H9 (cell line): Measurements from ENCODE around the gene DISC1. TPM values are rescaled to one million over a fixed set of nuclear protein-coding genes. Genes with fewer than 3 reads are reported as not detected.

Source experiments
- DNase-seq: peaks from one replicate; pipeline ENCODE4 v3.0.0-alpha.2; 2017
- H2AFZ ChIP-seq: one replicate; pipeline ENCODE4 v1.6.1; 2013; ENCODE audit warnings: mild to moderate bottlenecking, low read length, control low read depth, moderate library complexity
- H2AK5ac ChIP-seq: 2 replicates; pipeline ENCODE4 v1.6.1; 2013; ENCODE audit warnings: low read length, control low read depth, mixed read lengths; ENCODE audit not compliant: insufficient read length
- H2BK120ac ChIP-seq: one replicate; pipeline ENCODE4 v1.6.1; 2013; ENCODE audit warnings: low read depth, mild to moderate bottlenecking, low read length, control low read depth, inconsistent platforms; ENCODE audit not compliant: poor library complexity, severe bottlenecking
- H2BK12ac ChIP-seq: 2 replicates; pipeline ENCODE4 v1.6.1; 2013; ENCODE audit warnings: low read length, control low read depth, mixed read lengths, low read depth; ENCODE audit not compliant: insufficient read length
- H2BK15ac ChIP-seq: 2 replicates; pipeline ENCODE4 v1.6.1; 2013; ENCODE audit warnings: low read depth, low read length, control low read depth
- H2BK20ac ChIP-seq: one replicate; pipeline ENCODE4 v1.6.1; 2013; ENCODE audit warnings: low read depth, mild to moderate bottlenecking, low read length, control low read depth, inconsistent platforms; ENCODE audit not compliant: poor library complexity, severe bottlenecking
- H2BK5ac ChIP-seq: 2 replicates; pipeline ENCODE4 v1.6.1; 2013; ENCODE audit warnings: low read length, control low read depth, mixed read lengths; ENCODE audit not compliant: insufficient read length
- H3K14ac ChIP-seq: 2 replicates; pipeline ENCODE4 v1.6.1; 2013; ENCODE audit warnings: low read length, control low read depth; ENCODE audit not compliant: insufficient read depth
- H3K18ac ChIP-seq: 2 replicates; pipeline ENCODE4 v1.6.1; 2013; ENCODE audit warnings: low read depth, mild to moderate bottlenecking, mixed read lengths, low read length, control low read depth; ENCODE audit not compliant: insufficient read length
- H3K23ac ChIP-seq: 2 replicates; pipeline ENCODE4 v1.6.1; 2013; ENCODE audit warnings: low read length, control low read depth, mixed read lengths, low read depth; ENCODE audit not compliant: insufficient read length
- H3K23me2 ChIP-seq: 2 replicates; pipeline ENCODE4 v1.6.1; 2013; ENCODE audit warnings: low read depth, mild to moderate bottlenecking, mixed read lengths, low read length, control low read depth; ENCODE audit not compliant: insufficient read length, poor library complexity, severe bottlenecking
- H3K27ac ChIP-seq: 2 replicates; pipeline ENCODE4 v1.5.1; 2013; ENCODE audit warnings: low read length, control low read depth, mixed read lengths, low read depth; ENCODE audit not compliant: insufficient read length
- H3K27me3 ChIP-seq: 2 replicates; pipeline ENCODE4 v1.6.1; 2013; ENCODE audit warnings: low read length, control low read depth, inconsistent platforms; ENCODE audit not compliant: insufficient read depth
- H3K4ac ChIP-seq: 2 replicates; pipeline ENCODE4 v1.6.1; 2013; ENCODE audit warnings: low read depth, mild to moderate bottlenecking, control low read depth, inconsistent platforms, low read length, moderate library complexity
- H3K4me1 ChIP-seq: 2 replicates; pipeline ENCODE4 v1.6.1; 2013; ENCODE audit warnings: low read length, control low read depth, inconsistent platforms; ENCODE audit not compliant: insufficient read depth
- H3K4me2 ChIP-seq: 2 replicates; pipeline ENCODE4 v1.6.1; 2013; ENCODE audit warnings: low read length, control low read depth, mixed read lengths; ENCODE audit not compliant: insufficient read length, insufficient read depth
- H3K56ac ChIP-seq: 2 replicates; pipeline ENCODE4 v1.6.1; 2013; ENCODE audit warnings: low read depth, mild to moderate bottlenecking, mixed read lengths, low read length, control low read depth; ENCODE audit not compliant: insufficient read length
- H3K79me1 ChIP-seq: 2 replicates; pipeline ENCODE4 v1.6.1; 2013; ENCODE audit warnings: low read depth, mild to moderate bottlenecking, moderate library complexity, low read length, control low read depth, inconsistent platforms; ENCODE audit not compliant: insufficient read depth, poor library complexity, severe bottlenecking
- H3K79me2 ChIP-seq: 2 replicates; pipeline ENCODE4 v1.6.1; 2013; ENCODE audit warnings: low read length, control low read depth, inconsistent platforms; ENCODE audit not compliant: insufficient read depth
- H3K9ac ChIP-seq: 2 replicates; pipeline ENCODE4 v1.6.1; 2013; ENCODE audit warnings: low read length, control low read depth, mixed read lengths; ENCODE audit not compliant: insufficient read length; ENCODE audit errors: extremely low read depth
- H3K9me3 ChIP-seq: one replicate; pipeline ENCODE4 v1.6.1; 2013; ENCODE audit warnings: low read depth, low read length, inconsistent platforms; ENCODE audit not compliant: control insufficient read depth
- H3T11ph ChIP-seq: one replicate; pipeline ENCODE4 v1.6.1; 2013; ENCODE audit warnings: mild to moderate bottlenecking, low read length, control low read depth, inconsistent platforms
- H4K20me1 ChIP-seq: one replicate; pipeline ENCODE4 v1.6.1; 2013; ENCODE audit not compliant: control insufficient read depth, insufficient read length, insufficient read depth
- H4K5ac ChIP-seq: 2 replicates; pipeline ENCODE4 v1.6.1; 2013; ENCODE audit warnings: low read depth, mild to moderate bottlenecking, mixed read lengths, low read length, control low read depth; ENCODE audit not compliant: insufficient read length
- H4K8ac ChIP-seq: replicated peaks from 2 replicates; pipeline ENCODE4 v1.6.1; 2013; ENCODE audit warnings: low read length, control low read depth, mixed read lengths, low read depth; ENCODE audit not compliant: insufficient read length
- H4K91ac ChIP-seq: 2 replicates; pipeline ENCODE4 v1.6.1; 2013; ENCODE audit warnings: low read depth, mild to moderate bottlenecking, moderate library complexity, mixed read lengths, low read length, control low read depth; ENCODE audit not compliant: insufficient read length
- H3K27ac Mint-ChIP-seq, 3 experiments: 2 replicates in 2 of 3; 3 replicates in 1 of 3; pipeline ENCODE4 v1.8.0; 2020 to 2021; ENCODE audit warnings: mixed read lengths in 3 of 3, mild to moderate bottlenecking in 1 of 3, moderate library complexity in 1 of 3
- H3K27me3 Mint-ChIP-seq: 2 replicates; pipeline ENCODE4 v1.8.0; 2021; ENCODE audit warnings: low read depth, mild to moderate bottlenecking, moderate library complexity, mixed read lengths
- H3K36me3 Mint-ChIP-seq, 3 experiments: 2 replicates in 2 of 3; 3 replicates in 1 of 3; pipeline ENCODE4 v1.8.0; 2020 to 2021; ENCODE audit warnings: low read depth in 3 of 3, mixed read lengths in 3 of 3; ENCODE audit not compliant: insufficient read depth in 1 of 3
- H3K4me1 Mint-ChIP-seq, 2 experiments: 2 replicates each; pipeline ENCODE4 v1.8.0; 2020; ENCODE audit warnings: mixed read lengths in 2 of 2
- H3K4me3 Mint-ChIP-seq, 2 experiments: 2 replicates in 1 of 2; 3 replicates in 1 of 2; pipeline ENCODE4 v1.8.0; 2020 to 2021; ENCODE audit warnings: mild to moderate bottlenecking in 2 of 2, mixed read lengths in 2 of 2, moderate library complexity in 1 of 2
- H3K9me3 Mint-ChIP-seq, 2 experiments: 2 replicates in 1 of 2; 3 replicates in 1 of 2; pipeline ENCODE4 v1.8.0; 2020; ENCODE audit warnings: mild to moderate bottlenecking in 2 of 2, mixed read lengths in 2 of 2, moderate library complexity in 1 of 2
- CTCF ChIP-seq: fragments of 200-600 bp; sonication (generic); conservative IDR thresholded peaks from 3 replicates; pipeline ENCODE4 v1.8.0; 2021; ENCODE audit warnings: antibody characterized with exemption, mild to moderate bottlenecking
- WGBS: extraction: QIAGEN DNeasy Blood & Tissue Kit; methylation state at CpG from one replicate; pipeline ENCODE4 v1.1.7; 2013; ENCODE audit warnings: missing lambda C conversion rate, low lambda C conversion rate, mixed read lengths; ENCODE audit not compliant: insufficient read length; ENCODE audit errors: extremely low coverage; 5-methylcytosine and 5-hydroxymethylcytosine counted together
- total RNA-seq: library from RNA; stranded (reverse); gene quantifications from 2 replicates; pipeline ENCODE4 v1.2.1, GENCODE V29; 2021

The DISC1 gene
- total RNA-seq, 1 experiment from 2014 or later: 2.5 TPM

- H4K8ac ChIP-seq: no peak overlapping the region
These were observed 385.4 kb downstream of the DISC1 start for GRCh38 chr1:232011961-232012360.

More at GRCh38 chr1:232011961-232012360, 385.4 kb downstream of the DISC1 start:
- Mint-ChIP-seq H3K36me3 (peaks cover 0 to 4% (median 0%) of the 10 kb centered on the region in 3 experiments; a peak in 2 of 7 replicates), H3K27ac (no peak overlapping the region), H3K9me3 (peaks cover 0 to 2% of the 10 kb centered on the region in 2 experiments; a peak in 3 of 5 replicates), H3K4me3 (no peak overlapping the region), H3K4me1 (peaks cover 22 to 33% of the 10 kb centered on the region in 2 experiments), H3K27me3 (peaks cover 8% of the 10 kb centered on the region; the same call in 1 of the 2 replicates)
- H3K56ac ChIP-seq: no peak overlapping the region
- H2AK5ac ChIP-seq: no peak overlapping the region
- H3K23me2 ChIP-seq: no peaks in the 10 kb centered on the region
- H2BK15ac ChIP-seq: no peak overlapping the region
- no peak overlapping the region for H2AFZ ChIP-seq
- no peak overlapping the region for H3K27ac ChIP-seq
- no peaks in the 10 kb centered on the region for H3K79me1 ChIP-seq
- no peak overlapping the region for H3T11ph ChIP-seq
- no peak overlapping the region for H4K5ac ChIP-seq
- H3K4ac ChIP-seq: no peak overlapping the region
- no peaks in the 10 kb centered on the region for H3K27me3 ChIP-seq
- H3K4me2 ChIP-seq: no peak overlapping the region
- no peak overlapping the region for H4K91ac ChIP-seq
- H3K4me1 ChIP-seq: peaks cover 11% of the 10 kb centered on the region; the same call in 1 of the 2 replicates
- no peak for DNase-seq
- no peak overlapping the region for H3K18ac ChIP-seq
- no peak overlapping the region for H3K9ac ChIP-seq
- no peak overlapping the region for H2BK20ac ChIP-seq
- TF ChIP-seq CTCF: no peak
- no CpG with 5 or more reads among the region's 6 CpGs for WGBS
- H3K23ac ChIP-seq: no peak overlapping the region
- no peak overlapping the region for H2BK12ac ChIP-seq
- no peaks in the 10 kb centered on the region for H3K9me3 ChIP-seq
- H3K79me2 ChIP-seq: no peaks in the 10 kb centered on the region
- H2BK5ac ChIP-seq: no peak overlapping the region
- no peak overlapping the region for H2BK120ac ChIP-seq
- no peak overlapping the region for H3K14ac ChIP-seq
- H4K20me1 ChIP-seq: no peaks in the 10 kb centered on the region
